ENCODE data around the gene UBXN4. TPM values are rescaled to one million over a fixed set of nuclear protein-coding genes. Genes with fewer than 3 reads are reported as not detected.

Gene UBXN4
- total RNA-seq, 1 experiment from 2014 or later = 65.4 TPM

DNA sequence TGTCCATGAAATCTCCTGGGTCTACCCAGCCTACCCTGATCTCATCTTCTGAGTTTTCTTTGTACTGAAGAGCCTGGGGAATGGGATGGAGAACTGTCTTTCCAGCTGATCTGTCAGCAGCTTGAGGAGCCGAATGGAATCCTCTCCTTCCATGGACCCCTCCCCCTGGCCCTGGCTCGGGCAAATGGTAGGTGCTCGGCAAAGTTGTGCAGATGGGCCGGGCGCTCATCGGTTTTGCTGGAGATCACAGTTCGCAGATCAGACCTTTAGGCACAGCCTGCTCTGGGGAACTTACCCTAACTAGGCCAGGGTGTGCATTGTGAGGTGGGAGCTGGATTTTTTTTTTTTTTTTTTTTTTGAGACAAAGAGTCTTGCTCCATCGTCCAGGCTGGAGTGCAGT is 55.0 kb downstream of the UBXN4 start:
- H3K18ac ChIP-seq (ENCODE audit: insufficient read length, low read depth, low read length) = no peak overlapping the region
- no peak for TF ChIP-seq CTCF (conservative IDR thresholded peaks at IDR 0.05)
- Mint-ChIP-seq H3K36me3 (ENCODE audit: insufficient read depth in 1 of 3, low read depth in 3 of 3) (peaks cover 0 to 17% (median 16%) of the 10 kb centered on the region in 3 experiments; a peak in 5 of 7 replicates), H3K4me1 (peaks cover 15 to 19% of the 10 kb centered on the region in 2 experiments), H3K4me3 (no peak overlapping the region), H3K27ac (no peak overlapping the region), H3K9me3 (peaks cover 18 to 19% of the 10 kb centered on the region in 2 experiments), H3K27me3 (ENCODE audit: low read depth) (peaks cover 2% of the 10 kb centered on the region)
- no peaks in the 10 kb centered on the region for H3K79me1 ChIP-seq (ENCODE audit: insufficient read depth, low read depth, low read length, poor library complexity, severe bottlenecking)
- no peaks in the 10 kb centered on the region for H4K20me1 ChIP-seq (ENCODE audit: control insufficient read depth, insufficient read depth, insufficient read length)
- DNase-seq = no peak
- no peak overlapping the region for H3K9ac ChIP-seq (ENCODE audit: extremely low read depth, insufficient read length, low read length)
- H3K27me3 ChIP-seq (ENCODE audit: insufficient read depth, low read length) = no peaks in the 10 kb centered on the region
- no peak overlapping the region for H4K8ac ChIP-seq (replicated peaks; ENCODE audit: insufficient read length, low read depth, low read length)
- WGBS (ENCODE audit: extremely low coverage, insufficient read length, low lambda C conversion rate) = no CpG with 5 or more reads among the region's 8 CpGs
- no peaks in the 10 kb centered on the region for H3K23me2 ChIP-seq (ENCODE audit: insufficient read length, low read depth, low read length, poor library complexity, severe bottlenecking)
- no peak overlapping the region for H2BK120ac ChIP-seq (ENCODE audit: low read depth, low read length, poor library complexity, severe bottlenecking)
- H3K79me2 ChIP-seq (ENCODE audit: insufficient read depth, low read length) = no peaks in the 10 kb centered on the region
- H3T11ph ChIP-seq (ENCODE audit: low read length) = no peak overlapping the region
- H2BK12ac ChIP-seq (ENCODE audit: insufficient read length, low read depth, low read length) = no peak overlapping the region
- no peak overlapping the region for H3K4me2 ChIP-seq (ENCODE audit: insufficient read depth, insufficient read length, low read length)
- H2BK20ac ChIP-seq (ENCODE audit: low read depth, low read length, poor library complexity, severe bottlenecking) = no peak overlapping the region
- H2BK15ac ChIP-seq (ENCODE audit: low read depth, low read length) = no peak overlapping the region
- H3K27ac ChIP-seq (ENCODE audit: insufficient read length, low read depth, low read length) = no peak overlapping the region
- H3K23ac ChIP-seq (ENCODE audit: insufficient read length, low read depth, low read length) = no peak overlapping the region
- H2AFZ ChIP-seq (ENCODE audit: low read length) = no peak overlapping the region
- H3K56ac ChIP-seq (ENCODE audit: insufficient read length, low read depth, low read length) = no peak overlapping the region
- H4K91ac ChIP-seq (ENCODE audit: insufficient read length, low read depth, low read length) = no peak overlapping the region
- H3K14ac ChIP-seq (ENCODE audit: insufficient read depth, low read length) = no peak overlapping the region
- H2BK5ac ChIP-seq (ENCODE audit: insufficient read length, low read length) = no peak overlapping the region
- H2AK5ac ChIP-seq (ENCODE audit: insufficient read length, low read length) = no peak overlapping the region
- no peaks in the 10 kb centered on the region for H3K4me1 ChIP-seq (ENCODE audit: insufficient read depth, low read length)
- H3K4ac ChIP-seq (ENCODE audit: low read depth, low read length) = no peak overlapping the region
- H3K9me3 ChIP-seq (ENCODE audit: control insufficient read depth, low read depth, low read length) = no peaks in the 10 kb centered on the region
- H4K5ac ChIP-seq (ENCODE audit: insufficient read length, low read depth, low read length) = no peak overlapping the region

All from H9 (cell line).